Measurements from ENCODE around the gene RGS16. TPM values are rescaled to one million over a fixed set of nuclear protein-coding genes. Genes with fewer than 3 reads are reported as not detected.

The RGS16 gene
- total RNA-seq, 1 donor from 2014 or later = 0.98 TPM

- peaks cover 8% of the 10 kb centered on the region for H3K27me3 Mint-ChIP-seq
- no peak for TF ChIP-seq CTCF (IDR thresholded peaks at IDR 0.05; ENCODE audit: unreplicated experiment)
- no peak overlapping the region for H3K27ac Mint-ChIP-seq
- no peaks in the 10 kb centered on the region for H3K9me3 Mint-ChIP-seq (ENCODE audit: low read depth)
- H3K4me3 Mint-ChIP-seq (ENCODE audit: low read depth) = no peak overlapping the region
- peaks cover 10% of the 10 kb centered on the region for H3K4me1 Mint-ChIP-seq (ENCODE audit: low read depth)
- no peak for DNase-seq (ENCODE audit: low spot score, unreplicated experiment)
- H3K36me3 Mint-ChIP-seq (ENCODE audit: insufficient read depth) = no peaks in the 10 kb centered on the region
Measured at GRCh38 chr1:182596934-182597333, 7.3 kb downstream of the RGS16 start.

GRCh38 chr1:182595641-182596240 is 8.4 kb downstream of the RGS16 start:
- H3K27me3 Mint-ChIP-seq = peaks cover 8% of the 10 kb centered on the region
- H3K9me3 Mint-ChIP-seq (ENCODE audit: low read depth) = no peaks in the 10 kb centered on the region
- peak; percentile 85 for TF ChIP-seq CTCF (IDR thresholded peaks at IDR 0.05; ENCODE audit: unreplicated experiment)
- DNase-seq (ENCODE audit: low spot score, unreplicated experiment) = peak; percentile 47
- H3K36me3 Mint-ChIP-seq (ENCODE audit: insufficient read depth) = no peaks in the 10 kb centered on the region
- no peak overlapping the region for H3K4me3 Mint-ChIP-seq (ENCODE audit: low read depth)
- H3K27ac Mint-ChIP-seq = no peak overlapping the region
- H3K4me1 Mint-ChIP-seq (ENCODE audit: low read depth) = peaks cover 10% of the 10 kb centered on the region

GRCh38 chr1:182589931-182590330 is 14.3 kb downstream of the RGS16 start:
- Mint-ChIP-seq H3K27ac (no peak overlapping the region), H3K27me3 (no peaks in the 10 kb centered on the region)
- no peak for TF ChIP-seq CTCF (IDR thresholded peaks at IDR 0.05; ENCODE audit: unreplicated experiment)

GRCh38 chr1:182589520-182589919 is 14.7 kb downstream of the RGS16 start:
- Mint-ChIP-seq H3K27me3 (no peaks in the 10 kb centered on the region), H3K4me1 (ENCODE audit: low read depth) (peaks cover 10% of the 10 kb centered on the region), H3K36me3 (ENCODE audit: insufficient read depth) (no peaks in the 10 kb centered on the region), H3K27ac (no peak overlapping the region), H3K4me3 (ENCODE audit: low read depth) (peak overlapping the region; percentile 95), H3K9me3 (ENCODE audit: low read depth) (no peaks in the 10 kb centered on the region)
- no peak for DNase-seq (ENCODE audit: low spot score, unreplicated experiment)
- no peak for TF ChIP-seq CTCF (IDR thresholded peaks at IDR 0.05; ENCODE audit: unreplicated experiment)

More at GRCh38 chr1:182589931-182590330, 14.3 kb downstream of the RGS16 start:
- Mint-ChIP-seq H3K9me3 (ENCODE audit: low read depth) (no peaks in the 10 kb centered on the region), H3K4me3 (ENCODE audit: low read depth) (peak overlapping the region; percentile 17), H3K4me1 (ENCODE audit: low read depth) (peaks cover 10% of the 10 kb centered on the region), H3K36me3 (ENCODE audit: insufficient read depth) (no peaks in the 10 kb centered on the region)
- DNase-seq (ENCODE audit: low spot score, unreplicated experiment) = no peak

- H3K4me3 Mint-ChIP-seq (ENCODE audit: low read depth) = peak within 1 kb of the TSS; percentile 95
Measured at GRCh38 chr1:182588500-182589396, 15.4 kb downstream of the RGS16 start, which contains the start of gene RNASEL. Gene RNASEL, minus strand, starts transcription at chr1:182589256. Its CDS starts 2,450 bp downstream, at chr1:182586806.

More at GRCh38 chr1:182588500-182589396, 15.4 kb downstream of the RGS16 start, which contains the start of gene RNASEL:
- no peaks in the 10 kb centered on the region for H3K27me3 Mint-ChIP-seq
- H3K4me1 Mint-ChIP-seq (ENCODE audit: low read depth) = peaks cover 10% of the 10 kb centered on the region
- TF ChIP-seq CTCF (IDR thresholded peaks at IDR 0.05; ENCODE audit: unreplicated experiment) = no peak
- H3K9me3 Mint-ChIP-seq (ENCODE audit: low read depth) = no peaks in the 10 kb centered on the region
- peak; percentile 30 for DNase-seq (ENCODE audit: low spot score, unreplicated experiment)
- H3K27ac Mint-ChIP-seq = peak within 1 kb of the TSS; percentile 96
- no peaks in the 10 kb centered on the region for H3K36me3 Mint-ChIP-seq (ENCODE audit: insufficient read depth)
